Prostate gland (tissue), 2 donors: ENCODE measurements around the gene AKR7A2. TPM values are rescaled to one million over a fixed set of nuclear protein-coding genes. Genes with fewer than 3 reads are reported as not detected.

Experiments used
- DNase-seq: peaks from one replicate; pipeline ENCODE4 v3.0.0-alpha.2; 2019; ENCODE audit warnings: low spot score
- H3K27ac ChIP-seq, 2 donors: fragments of 200-600 bp; sonication (generic); 2 replicates each; pipeline ENCODE4 v1.5.1; 2017 to 2019
- H3K27me3 ChIP-seq: fragments of 200-600 bp; sonication (generic); replicated peaks from 2 replicates; pipeline ENCODE4 v1.5.1; 2019; ENCODE audit not compliant: insufficient read depth
- H3K36me3 ChIP-seq, 2 donors: fragments of 200-600 bp; sonication (generic); 1 replicate in 1 of 2; 2 replicates in 1 of 2; pipeline versions ENCODE4 v1.5.1 to v1.8.1; 2017 to 2019
- H3K4me1 ChIP-seq: fragments of 200-600 bp; sonication (generic); replicated peaks from 2 replicates; pipeline ENCODE4 v1.5.1; 2019
- H3K4me3 ChIP-seq, 2 donors: fragments of 200-600 bp; sonication (generic); 2 replicates each; pipeline ENCODE4 v1.5.1; 2017 to 2019
- H3K9me3 ChIP-seq: fragments of 200-600 bp; sonication (generic); 2 replicates; pipeline ENCODE4 v1.5.1; 2017
- CTCF ChIP-seq, 4 experiments: fragments of 200-600 bp in 2 of 4; fragments of 450-650 bp in 2 of 4; sonication (generic) in 2 of 4; IDR thresholded peaks; 1 replicate in 3 of 4; 2 replicates in 1 of 4; pipeline ENCODE4 v1.5.1; 2016 to 2019; ENCODE audit warnings: antibody characterized with exemption in 4 of 4, mild to moderate bottlenecking in 2 of 4, moderate library complexity in 2 of 4
- POLR2A ChIP-seq: fragments of 450-650 bp; IDR thresholded peaks from one replicate; pipeline ENCODE4 v1.6.1; 2016; ENCODE audit warnings: antibody characterized with exemption, mild to moderate bottlenecking
- POLR2AphosphoS5 ChIP-seq: sonication (generic); formaldehyde crosslinking; IDR thresholded peaks from one replicate; pipeline ENCODE4 v1.6.1; 2017; ENCODE audit warnings: antibody characterized with exemption
- WGBS: methylation state at CpG from one replicate; pipeline ENCODE4 v1.1.5; 2018; 5-methylcytosine and 5-hydroxymethylcytosine counted together
- intact Hi-C: fragments of 100-400 bp; cut with DNase I; formaldehyde crosslinking; loops from one replicate; pipeline ENCODE4 v1.14.2; 2022
- total RNA-seq, 2 donors: library from RNA; depleted of rRNA; stranded (reverse); fragments of >200 nt; gene quantifications; one replicate each; pipeline ENCODE4 v1.1.0, GENCODE V29; 2016

Gene AKR7A2
- total RNA-seq, 2 donors from 2014 or later = 153 to 172 TPM

- Histone ChIP-seq H3K27ac (peak overlapping the region; percentile 70 to 72), H3K4me1 (peaks cover 43% of the 10 kb centered on the region), H3K36me3 (no peaks in the 10 kb centered on the region), H3K9me3 (no peaks in the 10 kb centered on the region), H3K27me3 (no peaks in the 10 kb centered on the region), H3K4me3 (no peak overlapping the region)
- TF ChIP-seq CTCF (IDR thresholded peaks at IDR 0.05) = no peak
- TF ChIP-seq POLR2A = no peak
- no peak for TF ChIP-seq POLR2AphosphoS5
- 63% methylated on average over 11 of the region's 11 CpGs for WGBS
- intact Hi-C loops = no loop called here
- DNase-seq = no peak
Observed at GRCh38 chr1:19359357-19359756, 47.4 kb upstream of the AKR7A2 start.

GRCh38 chr1:19358710-19359109 is 46.8 kb upstream of the AKR7A2 start:
- 62% methylated on average over 8 of the region's 8 CpGs for WGBS
- intact Hi-C loops = no loop called here
- DNase-seq = no peak
- H3K27ac ChIP-seq = peak overlapping the region in 1 of 2 donors; percentile 15
- no peak for TF ChIP-seq POLR2A
- peaks cover 47% of the 10 kb centered on the region for H3K4me1 ChIP-seq
- H3K4me3 ChIP-seq = no peak overlapping the region
- no peaks in the 10 kb centered on the region for H3K9me3 ChIP-seq
- H3K36me3 ChIP-seq = no peaks in the 10 kb centered on the region
- no peaks in the 10 kb centered on the region for H3K27me3 ChIP-seq

GRCh38 chr1:19357299-19357986 is 45.5 kb upstream of the AKR7A2 start:
- no peak for TF ChIP-seq POLR2A
- TF ChIP-seq CTCF (IDR thresholded peaks at IDR 0.05) = no peak
- no peak for TF ChIP-seq POLR2AphosphoS5
- peaks cover 45% of the 10 kb centered on the region for H3K4me1 ChIP-seq
- DNase-seq = no peak
- no peaks in the 10 kb centered on the region for H3K27me3 ChIP-seq
- H3K27ac ChIP-seq = no peak overlapping the region
- H3K9me3 ChIP-seq = no peaks in the 10 kb centered on the region
- no peak overlapping the region for H3K4me3 ChIP-seq
- intact Hi-C loops = no loop called here
- H3K36me3 ChIP-seq = no peaks in the 10 kb centered on the region
- 71% methylated on average over 13 of the region's 13 CpGs for WGBS

- H3K27ac ChIP-seq = no peak overlapping the region
- H3K4me1 ChIP-seq = peaks cover 41% of the 10 kb centered on the region
- H3K36me3 ChIP-seq = no peaks in the 10 kb centered on the region
- no peaks in the 10 kb centered on the region for H3K27me3 ChIP-seq
- TF ChIP-seq POLR2AphosphoS5 = no peak
- TF ChIP-seq POLR2A = no peak
- no peak for TF ChIP-seq CTCF (IDR thresholded peaks at IDR 0.05)
- H3K4me3 ChIP-seq = no peak overlapping the region
- DNase-seq = no peak
- WGBS = 69% methylated on average over 3 of the region's 5 CpGs
- no peaks in the 10 kb centered on the region for H3K9me3 ChIP-seq
- intact Hi-C loops = no loop called here
Observed at GRCh38 chr1:19356266-19356665, 44.3 kb upstream of the AKR7A2 start.

- WGBS = 27% methylated on average over 6 of the region's 6 CpGs
Observed at GRCh38 chr1:19354531-19354981, 42.6 kb upstream of the AKR7A2 start.

More at GRCh38 chr1:19354531-19354981, 42.6 kb upstream of the AKR7A2 start:
- Histone ChIP-seq H3K36me3 (no peaks in the 10 kb centered on the region), H3K27ac (peak overlapping the region; percentile 52 to 77), H3K4me1 (peaks cover 30% of the 10 kb centered on the region), H3K9me3 (no peaks in the 10 kb centered on the region), H3K4me3 (no peak overlapping the region), H3K27me3 (no peaks in the 10 kb centered on the region)
- TF ChIP-seq CTCF (IDR thresholded peaks at IDR 0.05) (no peak), POLR2AphosphoS5 (peak; percentile 84), POLR2A (no peak)
- DNase-seq = peak; percentile 80
- intact Hi-C loops = no loop called here
